A549 (cell line): ENCODE measurements around the gene FAM227B. TPM values are rescaled to one million over a fixed set of nuclear protein-coding genes. Genes with fewer than 3 reads are reported as not detected.
"Not testable (repeated sequence)": the region's sequence is repeated elsewhere in the genome, so short reads cannot be mapped to it uniquely, and the experiment has no call there.

Source experiments
- ATAC-seq, 2 experiments: fragments of 200-7000 bp in 1 of 2; fragments of >200 bp in 1 of 2; cut with Nextera tagmentation in 1 of 2; cut with Tn5 transposase in 1 of 2; 3 replicates each; pipeline versions ENCODE4 v1.8.0 to v1.9.1; 2018 to 2020; ENCODE audit warnings: mild to moderate bottlenecking in 1 of 2, moderate library complexity in 1 of 2
- CTCF ChIA-PET: fragments of 300-600 bp; sonication (Branson Sonifier 250); formaldehyde crosslinking; extraction: SDS; loops from one replicate; lab custom pipeline; 2021; ENCODE audit warnings: antibody characterized with exemption, inconsistent platforms; lab: Yijun Ruan, JAX
- POLR2A ChIA-PET: fragments of 350-600 bp; formaldehyde crosslinking; extraction: SDS; loops from one replicate; lab custom pipeline; 2021; ENCODE audit warnings: antibody characterized with exemption, inconsistent platforms; lab: Yijun Ruan, JAX
- DNase-seq, 2 experiments: peaks; one replicate each; pipeline versions ENCODE4 v3.0.0 to v3.0.0-alpha.2; 2011 to 2016; ENCODE audit warnings: low read depth in 1 of 2, low spot score in 1 of 2
- FAIRE-seq: peaks from 2 replicates; lab custom pipeline; 2011; peaks lifted over from hg19 to GRCh38; lab: Jason Lieb, UNC
- H3K27ac ChIP-seq, 2 experiments: fragments of >200 bp; sonication (Bioruptor Twin); formaldehyde crosslinking; 3 replicates each; pipeline ENCODE4 v1.5.1; 2016 to 2017
- H3K4me1 ChIP-seq: fragments of >200 bp; sonication (Bioruptor Twin); formaldehyde crosslinking; 3 replicates; pipeline ENCODE4 v1.6.1; 2016
- H3K4me2 ChIP-seq: fragments of >200 bp; sonication (Bioruptor Twin); formaldehyde crosslinking; 3 replicates; pipeline ENCODE4 v1.6.1; 2016
- H3K4me3 ChIP-seq: fragments of >200 bp; sonication (Bioruptor Twin); formaldehyde crosslinking; 3 replicates; pipeline ENCODE4 v1.5.1; 2016
- H3K9me3 ChIP-seq: fragments of >200 bp; sonication (Bioruptor Twin); formaldehyde crosslinking; 3 replicates; pipeline ENCODE4 v1.6.1; 2016
- BHLHE40 ChIP-seq: IDR thresholded peaks from 2 replicates; pipeline ENCODE4 v1.6.1; 2012; ENCODE audit warnings: low read depth, low read length, inconsistent platforms
- CBX2 ChIP-seq: fragments of 200-600 bp; sonication (generic); IDR thresholded peaks from 2 replicates; pipeline ENCODE4 v1.6.1; 2016; ENCODE audit warnings: low read depth, mild to moderate bottlenecking, borderline replicate concordance
- CEBPB ChIP-seq, 2 experiments: fragments of >200 bp in 1 of 2; sonication (Bioruptor Twin) in 1 of 2; formaldehyde crosslinking in 1 of 2; IDR thresholded peaks; 2 replicates each; pipeline ENCODE4 v1.6.1; 2012 to 2016
- EHF ChIP-seq: fragments of 250-450 bp; sonication (Bioruptor Pico); IDR thresholded peaks from 2 replicates; pipeline ENCODE4 v1.5.0; 2020; ENCODE audit warnings: mild to moderate bottlenecking
- FOSL2 ChIP-seq, 2 experiments: fragments of 450-650 bp in 1 of 2; fragments of >200 bp in 1 of 2; sonication (Bioruptor Twin) in 1 of 2; formaldehyde crosslinking; IDR thresholded peaks; 2 replicates each; pipeline versions ENCODE4 v1.5.0 to v1.6.1; 2016 to 2020; ENCODE audit warnings: mild to moderate bottlenecking in 1 of 2, moderate library complexity in 1 of 2
- GATA3 ChIP-seq: IDR thresholded peaks from 2 replicates; pipeline ENCODE4 v1.6.1; 2012; ENCODE audit warnings: borderline replicate concordance
- HDAC2 ChIP-seq: fragments of 200-600 bp; sonication (generic); IDR thresholded peaks from 2 replicates; pipeline ENCODE4 v1.6.1; 2016
- HOXB5 ChIP-seq: fragments of 250-450 bp; sonication (Bioruptor Pico); IDR thresholded peaks from 2 replicates; pipeline ENCODE4 v1.5.0; 2020; ENCODE audit warnings: mild to moderate bottlenecking, moderate library complexity
- MAFK ChIP-seq: fragments of 450-650 bp; IDR thresholded peaks from 2 replicates; pipeline ENCODE4 v1.6.1; 2014; ENCODE audit not compliant: partially characterized antibody
- MYC ChIP-seq: IDR thresholded peaks from 2 replicates; pipeline ENCODE4 v1.6.1; 2012; ENCODE audit warnings: mild to moderate bottlenecking, inconsistent platforms, low read length, improper control_type of control experiment, borderline replicate concordance
- NFE2L2 ChIP-seq: fragments of 150-350 bp; conservative IDR thresholded peaks from 2 replicates; pipeline ENCODE4 v1.6.1; 2014; ENCODE audit warnings: low read length
- POLR2A ChIP-seq: IDR thresholded peaks from 2 replicates; pipeline ENCODE4 v1.6.1; 2012; ENCODE audit warnings: mild to moderate bottlenecking, low read length
- RARB ChIP-seq: fragments of 250-450 bp; sonication (Bioruptor Pico); IDR thresholded peaks from 2 replicates; pipeline ENCODE4 v1.8.0; 2021; ENCODE audit warnings: mild to moderate bottlenecking, moderate library complexity
- RNF2 ChIP-seq: fragments of 200-600 bp; sonication (generic); IDR thresholded peaks from 2 replicates; pipeline ENCODE4 v1.6.1; 2016; ENCODE audit warnings: low read depth, mild to moderate bottlenecking, antibody characterized with exemption, moderate library complexity, borderline replicate concordance
- SREBF2 ChIP-seq: fragments of 450-650 bp; IDR thresholded peaks from 2 replicates; pipeline ENCODE4 v1.6.1; 2014; ENCODE audit warnings: mild to moderate bottlenecking, moderate library complexity
- ZNF302 ChIP-seq: fragments of 250-450 bp; sonication (Bioruptor Pico); IDR thresholded peaks from 2 replicates; pipeline ENCODE4 v1.9.0; 2021; ENCODE audit warnings: inconsistent platforms, mild to moderate bottlenecking, moderate library complexity
- WGBS: methylation state at CpG from one replicate; pipeline ENCODE4 v1.1.6; 2017; ENCODE audit errors: missing lambda C conversion rate; 5-methylcytosine and 5-hydroxymethylcytosine counted together
- polyA plus RNA-seq, 4 experiments: library from polyadenylated mRNA; depleted of rRNA in 3 of 4; stranded (reverse); fragments of >200 nt; fragmentation: RNase III in 1 of 4; extraction: RNeasy Plus Mini Kit Qiagen cat#74134 plus additional on column Dnase treatment in 1 of 4; gene quantifications; 2 replicates in 3 of 4; 3 replicates in 1 of 4; pipeline ENCODE4 v1.2.3, GENCODE V29; 2011 to 2017
- TF ChIP-seq, protein P1 (sequence below): fragments of >200 bp; sonication (Bioruptor Twin); formaldehyde crosslinking; IDR thresholded peaks from 3 replicates; pipeline ENCODE4 v1.5.1; 2016
- TF ChIP-seq, protein P2 (sequence below): IDR thresholded peaks from 2 replicates; pipeline ENCODE4 v1.6.1; 2012
- TF ChIP-seq, protein P3 (sequence below): fragments of 450-650 bp; IDR thresholded peaks from 2 replicates; pipeline ENCODE4 v1.6.1; 2014; ENCODE audit warnings: antibody characterized with exemption
- TF ChIP-seq, protein P4 (sequence below): fragments of >200 bp; sonication (Bioruptor Twin); formaldehyde crosslinking; IDR thresholded peaks from 2 replicates; pipeline ENCODE4 v1.6.1; 2016
- TF ChIP-seq, protein P5 (sequence below): fragments of 250-450 bp; sonication (Bioruptor Pico); IDR thresholded peaks from 2 replicates; pipeline ENCODE4 v1.5.0; 2020; ENCODE audit warnings: low read depth, mild to moderate bottlenecking, moderate library complexity
- TF ChIP-seq, protein P6 (sequence below): IDR thresholded peaks from 2 replicates; pipeline ENCODE4 v1.6.1; 2012; ENCODE audit warnings: low read depth, borderline replicate concordance
- TF ChIP-seq, protein P7 (sequence below): fragments of 250-450 bp; sonication (Bioruptor Pico); IDR thresholded peaks from 2 replicates; pipeline ENCODE4 v1.5.0; 2021; ENCODE audit warnings: mild to moderate bottlenecking, moderate library complexity, borderline replicate concordance

FAM227B gene
- polyA plus RNA-seq, 2 of the 4 experiments (the other 2 are of a cell fraction): 1.9 to 3.7 TPM

DNA sequence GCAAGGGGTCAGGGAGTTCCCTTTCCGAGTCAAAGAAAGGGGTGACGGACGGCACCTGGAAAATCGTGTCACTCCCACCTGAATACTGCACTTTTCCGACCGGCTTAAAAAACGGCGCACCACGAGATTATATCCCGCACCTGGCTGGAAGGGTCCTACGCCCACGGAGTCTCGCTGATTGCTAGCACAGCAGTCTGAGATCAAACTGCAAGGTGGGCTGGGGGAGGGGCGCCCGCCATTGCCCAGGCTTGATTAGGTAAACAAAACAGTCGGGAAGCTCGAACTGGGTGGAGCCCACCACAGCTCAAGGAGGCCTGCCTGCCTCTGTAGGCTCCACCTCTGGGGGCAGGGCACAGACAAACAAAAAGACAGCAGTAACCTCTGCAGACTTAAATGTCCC lies 266.2 kb downstream of the FAM227B start:
- CTCF ChIA-PET, DNase-seq, H3K9me3 ChIP-seq, H3K4me1 ChIP-seq, H3K4me3 ChIP-seq, FAIRE-seq, ATAC-seq, POLR2A ChIA-PET, H3K4me2 ChIP-seq, H3K27ac ChIP-seq: not testable (repeated sequence)
- WGBS: 89% methylated on average over 12 of the region's 17 CpGs

DNA sequence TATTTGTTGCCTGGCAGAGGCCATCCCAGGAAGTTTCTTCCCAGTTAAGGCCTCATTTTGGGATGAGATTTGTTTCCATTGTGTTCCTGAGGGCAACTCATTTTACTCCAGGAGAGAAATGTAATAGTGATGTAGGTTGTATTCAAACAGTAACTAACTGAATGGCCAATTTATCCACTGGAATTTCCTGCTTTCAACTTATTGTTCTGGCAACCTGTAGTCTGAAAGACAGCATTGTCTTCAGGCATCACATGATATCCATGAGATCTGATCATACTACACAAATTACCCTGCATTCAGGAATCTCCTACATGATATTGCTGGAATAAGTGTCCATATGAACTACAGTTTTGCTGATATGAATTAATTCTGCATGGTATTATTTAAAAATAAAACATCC lies 277.1 kb downstream of the FAM227B start:
- ChIA-PET CTCF (no interaction called here), POLR2A (no interaction called here)
- no peak for FAIRE-seq

DNA sequence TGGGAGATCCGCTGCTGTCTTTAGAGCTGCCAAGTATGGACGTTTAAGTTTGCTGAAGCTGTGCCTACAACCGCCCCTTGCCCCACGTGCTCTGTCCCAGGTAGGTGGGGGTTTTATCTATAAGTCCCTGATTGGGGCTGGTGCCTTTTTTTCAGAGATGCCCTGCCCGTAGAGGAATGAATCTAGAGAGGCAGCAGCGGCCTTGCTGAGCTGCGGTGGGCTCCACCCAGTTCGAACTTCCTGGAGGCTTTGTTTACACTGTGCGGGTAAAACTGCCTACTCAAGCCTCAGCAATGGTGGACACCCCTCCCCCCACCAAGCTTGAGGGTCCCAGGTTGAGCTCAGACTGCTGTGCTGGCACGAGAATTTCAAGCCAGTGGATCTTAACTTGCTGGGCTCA lies 281.0 kb downstream of the FAM227B start:
- H3K4me2 ChIP-seq: no peak overlapping the region
- DNase-seq (no peak), FAIRE-seq (no peak), ATAC-seq (no peak)
- H3K4me3 ChIP-seq: no peak overlapping the region
- no peak overlapping the region for H3K27ac ChIP-seq
- 96% methylated on average over 4 of the region's 10 CpGs for WGBS
- POLR2A ChIA-PET: no interaction called here
- TF ChIP-seq, protein P1, sequence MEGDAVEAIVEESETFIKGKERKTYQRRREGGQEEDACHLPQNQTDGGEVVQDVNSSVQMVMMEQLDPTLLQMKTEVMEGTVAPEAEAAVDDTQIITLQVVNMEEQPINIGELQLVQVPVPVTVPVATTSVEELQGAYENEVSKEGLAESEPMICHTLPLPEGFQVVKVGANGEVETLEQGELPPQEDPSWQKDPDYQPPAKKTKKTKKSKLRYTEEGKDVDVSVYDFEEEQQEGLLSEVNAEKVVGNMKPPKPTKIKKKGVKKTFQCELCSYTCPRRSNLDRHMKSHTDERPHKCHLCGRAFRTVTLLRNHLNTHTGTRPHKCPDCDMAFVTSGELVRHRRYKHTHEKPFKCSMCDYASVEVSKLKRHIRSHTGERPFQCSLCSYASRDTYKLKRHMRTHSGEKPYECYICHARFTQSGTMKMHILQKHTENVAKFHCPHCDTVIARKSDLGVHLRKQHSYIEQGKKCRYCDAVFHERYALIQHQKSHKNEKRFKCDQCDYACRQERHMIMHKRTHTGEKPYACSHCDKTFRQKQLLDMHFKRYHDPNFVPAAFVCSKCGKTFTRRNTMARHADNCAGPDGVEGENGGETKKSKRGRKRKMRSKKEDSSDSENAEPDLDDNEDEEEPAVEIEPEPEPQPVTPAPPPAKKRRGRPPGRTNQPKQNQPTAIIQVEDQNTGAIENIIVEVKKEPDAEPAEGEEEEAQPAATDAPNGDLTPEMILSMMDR: no peak
- TF ChIP-seq HOXB5 (CRISPR knock-in tag): no peak
- TF ChIP-seq, protein P2, sequence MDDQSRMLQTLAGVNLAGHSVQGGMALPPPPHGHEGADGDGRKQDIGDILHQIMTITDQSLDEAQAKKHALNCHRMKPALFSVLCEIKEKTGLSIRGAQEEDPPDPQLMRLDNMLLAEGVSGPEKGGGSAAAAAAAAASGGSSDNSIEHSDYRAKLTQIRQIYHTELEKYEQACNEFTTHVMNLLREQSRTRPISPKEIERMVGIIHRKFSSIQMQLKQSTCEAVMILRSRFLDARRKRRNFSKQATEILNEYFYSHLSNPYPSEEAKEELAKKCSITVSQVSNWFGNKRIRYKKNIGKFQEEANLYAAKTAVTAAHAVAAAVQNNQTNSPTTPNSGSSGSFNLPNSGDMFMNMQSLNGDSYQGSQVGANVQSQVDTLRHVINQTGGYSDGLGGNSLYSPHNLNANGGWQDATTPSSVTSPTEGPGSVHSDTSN: no peak
- TF ChIP-seq CEBPB (IDR thresholded peaks at IDR 0.05): no peak
- TF ChIP-seq, protein P3, sequence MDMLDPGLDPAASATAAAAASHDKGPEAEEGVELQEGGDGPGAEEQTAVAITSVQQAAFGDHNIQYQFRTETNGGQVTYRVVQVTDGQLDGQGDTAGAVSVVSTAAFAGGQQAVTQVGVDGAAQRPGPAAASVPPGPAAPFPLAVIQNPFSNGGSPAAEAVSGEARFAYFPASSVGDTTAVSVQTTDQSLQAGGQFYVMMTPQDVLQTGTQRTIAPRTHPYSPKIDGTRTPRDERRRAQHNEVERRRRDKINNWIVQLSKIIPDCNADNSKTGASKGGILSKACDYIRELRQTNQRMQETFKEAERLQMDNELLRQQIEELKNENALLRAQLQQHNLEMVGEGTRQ: no peak
- TF ChIP-seq CBX2: no peak
- no peak for TF ChIP-seq MAFK
- TF ChIP-seq, protein P4, sequence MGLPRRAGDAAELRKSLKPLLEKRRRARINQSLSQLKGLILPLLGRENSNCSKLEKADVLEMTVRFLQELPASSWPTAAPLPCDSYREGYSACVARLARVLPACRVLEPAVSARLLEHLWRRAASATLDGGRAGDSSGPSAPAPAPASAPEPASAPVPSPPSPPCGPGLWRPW: no peak
- TF ChIP-seq ZNF302 (CRISPR knock-in tag): no peak
- no peak for TF ChIP-seq BHLHE40
- no peak for TF ChIP-seq SREBF2
- TF ChIP-seq EHF (CRISPR knock-in tag): no peak
- TF ChIP-seq, protein P5, sequence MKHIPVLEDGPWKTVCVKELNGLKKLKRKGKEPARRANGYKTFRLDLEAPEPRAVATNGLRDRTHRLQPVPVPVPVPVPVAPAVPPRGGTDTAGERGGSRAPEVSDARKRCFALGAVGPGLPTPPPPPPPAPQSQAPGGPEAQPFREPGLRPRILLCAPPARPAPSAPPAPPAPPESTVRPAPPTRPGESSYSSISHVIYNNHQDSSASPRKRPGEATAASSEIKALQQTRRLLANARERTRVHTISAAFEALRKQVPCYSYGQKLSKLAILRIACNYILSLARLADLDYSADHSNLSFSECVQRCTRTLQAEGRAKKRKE: no peak
- TF ChIP-seq GATA3: no peak
- no peak for TF ChIP-seq RNF2
- TF ChIP-seq MYC: no peak
- CTCF ChIA-PET: no interaction called here
- H3K9me3 ChIP-seq: 0 out of 3 replicates have a peak, but pooled peaks cover 7% of the 10 kb centered on the region
- no peaks in the 10 kb centered on the region for H3K4me1 ChIP-seq

More for the DNA sequence above, 277.1 kb downstream of the FAM227B start:
- DNase-seq: no peak
- Histone ChIP-seq H3K4me2 (no peak overlapping the region), H3K4me3 (no peak overlapping the region), H3K27ac (no peak overlapping the region)
- TF ChIP-seq, protein P6, sequence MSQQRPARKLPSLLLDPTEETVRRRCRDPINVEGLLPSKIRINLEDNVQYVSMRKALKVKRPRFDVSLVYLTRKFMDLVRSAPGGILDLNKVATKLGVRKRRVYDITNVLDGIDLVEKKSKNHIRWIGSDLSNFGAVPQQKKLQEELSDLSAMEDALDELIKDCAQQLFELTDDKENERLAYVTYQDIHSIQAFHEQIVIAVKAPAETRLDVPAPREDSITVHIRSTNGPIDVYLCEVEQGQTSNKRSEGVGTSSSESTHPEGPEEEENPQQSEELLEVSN: no peak
- no peak for TF ChIP-seq RARB
- TF ChIP-seq POLR2A: no peak
- no peak for TF ChIP-seq HDAC2
- no peak for TF ChIP-seq NFE2L2
- TF ChIP-seq, protein P7, sequence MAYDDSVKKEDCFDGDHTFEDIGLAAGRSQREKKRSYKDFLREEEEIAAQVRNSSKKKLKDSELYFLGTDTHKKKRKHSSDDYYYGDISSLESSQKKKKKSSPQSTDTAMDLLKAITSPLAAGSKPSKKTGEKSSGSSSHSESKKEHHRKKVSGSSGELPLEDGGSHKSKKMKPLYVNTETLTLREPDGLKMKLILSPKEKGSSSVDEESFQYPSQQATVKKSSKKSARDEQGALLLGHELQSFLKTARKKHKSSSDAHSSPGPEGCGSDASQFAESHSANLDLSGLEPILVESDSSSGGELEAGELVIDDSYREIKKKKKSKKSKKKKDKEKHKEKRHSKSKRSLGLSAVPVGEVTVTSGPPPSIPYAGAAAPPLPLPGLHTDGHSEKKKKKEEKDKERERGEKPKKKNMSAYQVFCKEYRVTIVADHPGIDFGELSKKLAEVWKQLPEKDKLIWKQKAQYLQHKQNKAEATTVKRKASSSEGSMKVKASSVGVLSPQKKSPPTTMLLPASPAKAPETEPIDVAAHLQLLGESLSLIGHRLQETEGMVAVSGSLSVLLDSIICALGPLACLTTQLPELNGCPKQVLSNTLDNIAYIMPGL: no peak
- no peak for TF ChIP-seq FOSL2 (IDR thresholded peaks at IDR 0.05)
- no peak for TF ChIP-seq FOSL2 (CRISPR knock-in tag; IDR thresholded peaks at IDR 0.05)
- no peak for TF ChIP-seq MAFK
- TF ChIP-seq MYC: no peak
- TF ChIP-seq, all 56 proteins: peak for 0
- no peak for ATAC-seq
- 0 out of 3 replicates have a peak, but pooled peaks cover 7% of the 10 kb centered on the region for H3K9me3 ChIP-seq
- no peaks in the 10 kb centered on the region for H3K4me1 ChIP-seq
